KG1 (cell line): ENCODE measurements around the gene TMEM91.

Experiments
- DNase-seq: peaks from one replicate; lab custom pipeline; 2025; lab: John Stamatoyannopoulos, UW

TMEM91 gene

GRCh38 chr19:41411968-41412265 is 35.6 kb downstream of the TMEM91 start:
- no peak for DNase-seq

- no peak for DNase-seq
Measured at GRCh38 chr19:41412953-41413352, 36.6 kb downstream of the TMEM91 start.

- DNase-seq, result no peak
Measured at GRCh38 chr19:41413947-41414346, 37.6 kb downstream of the TMEM91 start.

- no peak for DNase-seq
Measured at GRCh38 chr19:41414461-41414860, 38.1 kb downstream of the TMEM91 start.

GRCh38 chr19:41415154-41415571 is 38.8 kb downstream of the TMEM91 start:
- no peak for DNase-seq

GRCh38 chr19:41416194-41416674 is 39.9 kb downstream of the TMEM91 start:
- no peak for DNase-seq

- DNase-seq, result peak; percentile 27
Measured at GRCh38 chr19:41420101-41420880, 44.0 kb downstream of the TMEM91 start.

GRCh38 chr19:41421314-41421713 is 45.0 kb downstream of the TMEM91 start:
- no peak for DNase-seq

- no peak for DNase-seq
Measured at GRCh38 chr19:41421973-41422372, 45.6 kb downstream of the TMEM91 start.

GRCh38 chr19:41422456-41422855 is 46.1 kb downstream of the TMEM91 start:
- DNase-seq, result no peak

- DNase-seq, result no peak
Measured at GRCh38 chr19:41422955-41423354, 46.6 kb downstream of the TMEM91 start.

GRCh38 chr19:41424335-41425173 is 48.2 kb downstream of the TMEM91 start:
- DNase-seq, result no peak

- no peak for DNase-seq
Measured at GRCh38 chr19:41425174-41426115, 49.1 kb downstream of the TMEM91 start.

- DNase-seq, result no peak
Measured at GRCh38 chr19:41426116-41426841, 49.9 kb downstream of the TMEM91 start.

GRCh38 chr19:41426952-41427646 is 50.8 kb downstream of the TMEM91 start, which contains the start of gene B3GNT8:
Gene B3GNT8, minus strand, starts transcription at chr19:41427374. Its CDS starts 596 bp downstream, at chr19:41426778.
- DNase-seq, result peak; percentile 21

- no peak for DNase-seq
Measured at GRCh38 chr19:41427647-41428480, 51.5 kb downstream of the TMEM91 start.

GRCh38 chr19:41428481-41428859 is 52.1 kb downstream of the TMEM91 start:
- DNase-seq, result no peak

- no peak for DNase-seq
Measured at GRCh38 chr19:41430922-41431321, 54.6 kb downstream of the TMEM91 start.
